ENCODE data around the gene CHST11.

The CHST11 gene

GRCh38 chr12:104672501-104673265, 215.9 kb downstream of the CHST11 start:
- DNase-seq (ENCODE audit: low read depth): no peak
- TF ChIP-seq CTCF (IDR thresholded peaks at IDR 0.05; ENCODE audit: control insufficient read depth, extremely low read depth, insufficient read depth): no peak
- H3K4me3 ChIP-seq (ENCODE audit: low read depth, low read length): no peak overlapping the region

- no peak for TF ChIP-seq CTCF (IDR thresholded peaks at IDR 0.05; ENCODE audit: control insufficient read depth, extremely low read depth, insufficient read depth)
- H3K4me3 ChIP-seq (ENCODE audit: low read depth, low read length): no peak overlapping the region
- DNase-seq (ENCODE audit: low read depth): no peak
Measured at GRCh38 chr12:104673294-104673693, 216.5 kb downstream of the CHST11 start.

GRCh38 chr12:104673696-104674482, 217.1 kb downstream of the CHST11 start:
- no peak for DNase-seq (ENCODE audit: low read depth)
- TF ChIP-seq CTCF (IDR thresholded peaks at IDR 0.05; ENCODE audit: control insufficient read depth, extremely low read depth, insufficient read depth): no peak
- no peak overlapping the region for H3K4me3 ChIP-seq (ENCODE audit: low read depth, low read length)

GRCh38 chr12:104676636-104677035, 219.9 kb downstream of the CHST11 start:
- DNase-seq (ENCODE audit: low read depth): no peak
- no peak overlapping the region for H3K4me3 ChIP-seq (ENCODE audit: low read depth, low read length)
- no peak for TF ChIP-seq CTCF (IDR thresholded peaks at IDR 0.05; ENCODE audit: control insufficient read depth, extremely low read depth, insufficient read depth)

GRCh38 chr12:104677441-104678089, 220.8 kb downstream of the CHST11 start:
- peak; percentile 27 for DNase-seq (ENCODE audit: low read depth)
- no peak for TF ChIP-seq CTCF (IDR thresholded peaks at IDR 0.05; ENCODE audit: control insufficient read depth, extremely low read depth, insufficient read depth)

GRCh38 chr12:104680070-104680469, 223.3 kb downstream of the CHST11 start:
- H3K4me3 ChIP-seq (ENCODE audit: low read depth, low read length): no peak overlapping the region
- no peak for DNase-seq (ENCODE audit: low read depth)
- peak; percentile 43 for TF ChIP-seq CTCF (IDR thresholded peaks at IDR 0.05; ENCODE audit: control insufficient read depth, extremely low read depth, insufficient read depth)

More at GRCh38 chr12:104677441-104678089, 220.8 kb downstream of the CHST11 start:
- H3K4me3 ChIP-seq (ENCODE audit: low read depth, low read length): no peak overlapping the region
